ENCODE measurements around the gene ITGA3.

Gene ITGA3

GRCh38 chr17:50109785-50110184 is 53.9 kb downstream of the ITGA3 start:
- DNase-seq (ENCODE audit: low read depth): no peak

DNA sequence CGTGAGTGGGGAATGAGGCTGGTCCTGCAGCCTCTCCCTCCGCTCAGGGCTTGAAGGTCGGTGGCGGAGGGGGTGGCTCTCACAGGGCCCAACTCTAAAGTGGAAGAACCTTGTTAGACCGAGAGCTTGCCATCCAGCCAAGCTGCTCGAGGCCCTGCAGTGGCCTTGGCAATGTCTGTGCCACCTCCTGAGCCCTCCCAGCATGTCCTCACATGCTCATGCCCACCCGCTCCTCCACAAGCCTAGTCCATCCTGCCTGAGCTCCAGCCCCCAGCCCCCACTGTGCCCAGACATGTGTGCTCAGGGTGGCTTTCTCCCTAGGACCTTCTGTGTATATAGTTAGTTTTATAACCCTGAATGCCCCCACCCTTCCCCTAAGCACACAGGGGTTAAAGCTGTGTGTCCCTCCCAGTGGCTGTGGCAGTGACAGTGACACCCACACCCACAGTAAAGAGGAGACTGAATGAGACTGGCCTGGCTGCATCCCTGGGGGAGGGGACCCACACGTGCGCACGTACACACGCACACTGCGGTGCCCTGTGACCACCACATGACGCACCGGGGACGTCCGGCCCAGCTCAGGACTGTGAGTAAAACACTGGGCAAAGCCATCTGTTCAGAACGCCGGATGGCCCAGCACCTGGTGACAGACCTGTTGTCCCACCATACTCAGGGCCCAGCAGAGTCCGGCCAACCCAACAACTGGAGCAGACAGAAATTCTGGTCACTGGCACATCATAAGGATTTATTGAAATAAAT is 54.9 kb downstream of the ITGA3 start:
- no peak for DNase-seq (ENCODE audit: low read depth)

DNA sequence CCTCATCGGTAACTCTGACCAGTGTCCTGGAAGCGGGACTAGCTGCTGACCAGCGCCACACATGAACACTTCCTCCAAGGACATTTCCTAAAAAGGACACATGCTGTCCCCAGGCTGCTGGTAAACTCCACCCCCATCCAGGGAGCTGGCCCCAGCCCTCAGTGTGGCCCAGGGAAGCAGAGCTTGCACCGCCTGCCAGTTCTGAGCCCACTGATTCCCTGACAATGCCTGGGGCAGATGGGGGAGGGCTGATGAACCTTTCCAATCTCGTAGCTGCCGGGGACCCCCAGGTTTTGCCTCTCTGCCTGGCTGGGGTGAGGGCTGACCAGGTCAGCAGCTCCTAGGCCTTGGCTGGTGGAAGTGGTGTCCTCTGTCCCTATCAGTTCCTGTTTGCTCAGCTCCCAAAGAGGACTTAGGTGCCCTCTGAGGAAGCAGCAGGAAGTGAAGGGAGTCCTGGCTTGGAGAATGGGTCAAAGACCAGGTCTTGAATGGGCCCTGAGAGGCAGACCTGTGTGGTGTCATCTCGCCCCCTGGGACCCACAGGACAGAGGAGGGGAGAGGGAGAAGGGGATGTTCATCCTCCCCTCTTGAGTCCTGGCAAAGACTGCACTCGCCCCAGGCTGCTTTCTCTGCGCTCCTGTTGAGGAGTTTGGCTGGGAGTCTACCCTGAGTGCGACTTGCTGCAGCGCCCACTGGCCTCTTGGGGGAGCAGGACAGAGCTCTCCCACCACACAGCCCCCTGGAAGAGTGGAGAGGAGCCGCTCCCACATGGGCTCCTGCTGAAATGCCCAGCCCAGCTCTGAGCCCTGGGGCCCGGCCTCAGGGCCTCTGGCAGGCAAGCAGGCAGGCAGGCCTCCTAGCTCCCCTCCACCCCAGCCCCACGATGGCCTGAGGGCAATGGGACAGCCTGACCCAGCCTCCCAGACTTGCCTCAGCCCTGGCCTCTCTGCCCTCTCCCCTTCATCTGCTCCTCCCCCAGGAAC is 56.1 kb downstream of the ITGA3 start:
- DNase-seq (ENCODE audit: low read depth): no peak

GRCh38 chr17:50112694-50113093 is 56.8 kb downstream of the ITGA3 start:
- DNase-seq (ENCODE audit: low read depth): no peak

DNA sequence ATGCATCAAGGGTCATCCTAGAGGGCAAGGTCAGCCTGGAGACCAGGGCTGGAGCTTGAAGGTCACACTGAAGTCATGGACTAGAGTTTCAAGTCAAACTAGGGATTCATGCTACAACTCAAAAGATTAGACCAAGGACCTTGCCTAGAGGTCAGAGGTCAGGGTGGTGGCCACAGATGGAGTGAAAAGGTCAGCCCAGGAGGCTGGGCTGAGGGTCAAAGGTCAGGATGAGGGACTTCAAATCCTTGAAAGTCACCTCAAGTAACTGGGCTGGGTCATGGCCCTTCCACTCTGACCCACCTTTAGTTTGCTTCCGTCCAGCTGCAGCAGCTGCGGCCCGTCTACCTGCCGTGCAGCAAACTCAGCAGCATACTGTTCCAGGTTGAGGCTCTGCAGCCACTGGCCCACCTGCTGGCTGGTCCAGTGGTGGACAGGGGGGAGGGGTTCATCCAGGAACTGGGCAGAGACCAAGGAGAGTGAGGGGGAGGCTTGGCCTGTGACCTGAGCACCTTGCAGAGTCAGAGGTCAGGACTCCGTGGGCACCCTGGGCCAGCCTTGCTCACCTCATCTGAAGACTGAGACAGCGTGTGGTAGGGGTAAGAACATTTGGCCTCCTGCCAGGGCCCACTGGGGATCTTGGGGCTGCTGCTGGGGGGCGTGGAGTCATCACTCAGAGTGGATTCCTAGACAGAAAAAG is 57.9 kb downstream of the ITGA3 start:
- DNase-seq (ENCODE audit: low read depth): no peak

- no peak for DNase-seq (ENCODE audit: low read depth)
Measured at GRCh38 chr17:50114401-50114800, 58.5 kb downstream of the ITGA3 start.

DNA sequence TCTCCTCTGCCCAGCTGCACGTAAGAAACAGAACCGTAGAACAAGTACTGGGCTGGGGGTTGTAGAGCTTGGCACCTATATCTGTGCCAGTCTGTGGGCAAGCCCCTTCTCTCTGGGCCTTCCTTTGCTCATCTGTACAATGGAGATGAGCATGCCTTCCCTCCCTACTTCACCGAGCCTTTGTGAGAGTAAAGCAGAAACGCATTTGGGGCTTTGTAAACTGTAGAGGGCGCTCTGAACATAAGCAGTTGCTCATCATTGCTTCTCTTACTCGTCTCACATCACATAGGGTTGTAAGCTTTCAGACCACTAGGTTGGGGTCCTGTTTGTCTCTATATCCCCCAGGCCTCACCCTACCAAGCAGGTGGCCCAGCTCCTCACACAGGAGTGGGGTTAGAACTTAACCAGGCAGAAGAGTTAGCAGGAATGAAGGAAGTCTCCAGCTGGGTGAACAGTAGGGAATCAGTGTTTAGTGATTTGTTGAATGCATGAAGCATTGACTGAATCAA is 59.0 kb downstream of the ITGA3 start:
- no peak for DNase-seq (ENCODE audit: low read depth)

DNA sequence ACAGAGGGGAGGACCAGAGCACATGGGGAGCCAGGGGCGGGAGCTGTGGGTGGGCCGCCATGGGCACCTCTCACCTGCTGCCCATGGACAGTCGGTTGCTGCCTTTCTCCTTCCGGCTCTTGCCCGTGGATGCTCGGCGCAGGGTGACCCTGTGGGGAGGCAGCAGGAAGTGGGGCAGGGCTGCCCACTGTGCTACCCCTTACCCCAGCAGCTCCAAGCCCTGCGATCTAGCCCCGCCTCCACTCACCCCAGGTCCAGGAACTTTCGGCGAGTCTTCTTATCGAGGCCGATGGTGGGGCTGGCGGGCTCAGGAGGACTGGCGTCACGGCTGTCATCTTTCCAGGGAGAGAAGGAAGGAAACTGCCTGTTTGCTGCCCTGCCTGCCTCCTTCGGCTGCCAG is 59.8 kb downstream of the ITGA3 start:
- DNase-seq (ENCODE audit: low read depth): no peak

DNA sequence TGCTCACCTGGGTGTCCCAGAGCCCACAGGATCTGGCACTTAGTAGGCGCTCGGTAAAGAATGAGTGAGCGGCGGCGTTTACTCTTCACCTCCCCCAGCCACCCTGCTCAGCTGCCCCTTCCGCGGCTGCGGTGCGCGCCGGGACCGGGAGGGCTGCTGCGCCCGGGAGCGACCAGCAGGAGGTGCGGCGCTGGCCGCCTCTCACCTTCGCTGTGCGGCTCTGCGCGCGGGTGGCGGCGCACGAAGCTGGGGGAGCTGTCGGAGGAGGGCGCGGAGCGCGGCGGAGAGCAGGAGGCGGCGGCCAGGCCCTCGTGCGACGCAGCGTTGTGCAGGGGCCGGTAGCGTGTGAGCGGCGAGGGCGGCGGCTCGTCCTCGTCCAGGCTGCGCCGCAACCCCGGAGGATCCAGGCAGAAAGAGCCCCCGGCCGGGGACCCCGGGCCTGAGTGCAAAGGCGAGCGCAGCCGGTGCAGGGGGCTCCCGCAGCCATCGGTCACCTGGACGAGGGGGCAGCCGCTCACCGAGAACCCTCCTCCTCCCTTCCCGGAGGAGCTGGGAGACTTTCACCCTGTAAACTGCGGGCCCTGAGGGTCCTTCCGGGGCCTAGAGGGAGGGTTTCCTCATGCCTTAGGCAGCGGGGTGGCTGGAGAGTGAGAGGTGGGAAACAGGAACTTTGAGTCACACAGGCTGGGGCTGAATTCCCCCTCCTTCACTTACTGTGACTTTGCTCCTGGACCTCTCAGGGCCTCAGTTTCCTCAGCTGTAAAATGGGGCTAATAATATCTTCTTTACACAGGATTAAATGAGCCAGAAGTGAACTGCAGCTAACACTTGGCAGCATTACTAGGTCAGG is 61.5 kb downstream of the ITGA3 start:
- DNase-seq (ENCODE audit: low read depth): no peak

DNA sequence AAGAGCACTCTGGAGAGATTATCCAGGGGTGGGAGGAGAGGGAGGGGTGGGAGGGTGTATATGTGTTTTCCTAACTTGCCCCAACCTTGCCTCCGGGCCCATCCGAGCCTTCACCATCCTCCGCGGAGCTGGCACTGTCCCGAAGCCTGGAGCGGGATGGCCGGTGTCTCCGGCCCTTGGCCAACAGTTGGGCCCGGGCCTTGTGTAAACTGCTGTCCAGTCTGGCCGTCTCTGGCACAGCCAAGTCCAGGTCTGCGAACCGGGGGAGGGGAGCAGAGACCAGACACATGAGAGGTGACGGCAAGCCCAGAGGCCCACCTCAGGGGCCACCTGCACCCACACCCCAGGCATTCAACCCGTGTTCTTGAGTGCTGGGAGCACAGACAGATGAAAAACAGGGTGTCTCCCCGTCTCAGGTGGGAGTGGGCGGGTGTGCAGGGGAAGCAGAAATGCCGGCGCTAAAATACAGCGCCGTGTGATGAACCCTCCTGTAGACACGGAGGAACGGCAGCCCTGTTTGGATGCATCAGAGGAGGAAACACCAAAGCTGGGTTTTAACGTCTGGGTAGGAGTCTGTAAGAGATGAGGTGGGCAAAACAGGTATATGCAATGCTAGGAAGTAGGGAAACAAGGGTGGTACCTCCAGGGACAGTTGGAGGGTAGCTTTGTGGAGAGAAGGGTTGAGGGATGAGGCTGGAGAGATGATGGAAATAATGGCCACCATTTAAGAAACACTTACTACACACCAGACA is 62.3 kb downstream of the ITGA3 start:
- no peak for DNase-seq (ENCODE audit: low read depth)

GRCh38 chr17:50118828-50119218 is 62.9 kb downstream of the ITGA3 start:
- DNase-seq (ENCODE audit: low read depth): no peak

- no peak for DNase-seq (ENCODE audit: low read depth)
Measured at GRCh38 chr17:50120475-50121253, 64.8 kb downstream of the ITGA3 start.

- DNase-seq (ENCODE audit: low read depth): no peak
Measured at GRCh38 chr17:50122945-50123344, 67.0 kb downstream of the ITGA3 start.

DNA sequence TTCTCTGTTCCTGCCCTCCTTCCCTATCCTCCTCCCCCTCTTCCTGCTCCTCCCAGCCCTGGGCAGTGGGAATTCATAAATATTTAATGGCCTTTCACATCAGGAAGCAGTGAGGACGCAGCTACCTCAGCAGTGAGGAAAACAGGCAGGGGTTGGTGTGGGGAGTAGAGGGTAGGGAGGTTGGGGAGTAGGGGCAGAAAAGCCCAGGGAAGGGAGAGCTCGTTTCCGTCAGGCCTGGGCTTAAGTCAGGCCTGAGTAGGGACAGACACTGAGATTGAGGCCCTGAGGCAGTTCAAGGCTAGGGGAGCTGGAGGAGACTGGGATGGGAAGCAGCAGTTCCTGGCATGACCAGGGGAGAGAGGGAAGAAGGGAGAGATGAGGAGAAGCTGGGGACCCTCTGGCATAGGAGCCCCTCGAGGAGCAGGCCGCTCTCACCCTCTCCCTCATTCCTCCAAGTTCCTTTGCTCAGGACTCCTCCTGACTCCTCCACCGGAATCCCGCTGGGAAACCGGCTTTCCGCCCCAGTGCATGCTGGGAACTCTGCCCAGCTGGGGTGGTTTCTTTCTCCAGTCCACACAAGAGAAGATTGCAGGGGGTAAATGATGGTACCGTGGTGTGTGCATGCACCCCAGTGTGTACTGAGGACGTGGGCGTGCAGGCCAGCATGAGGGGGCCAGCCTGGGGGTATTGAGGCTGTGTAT is 67.9 kb downstream of the ITGA3 start:
- DNase-seq (ENCODE audit: low read depth): no peak

GRCh38 chr17:50125420-50125997 is 69.6 kb downstream of the ITGA3 start:
- no peak for DNase-seq (ENCODE audit: low read depth)

DNA sequence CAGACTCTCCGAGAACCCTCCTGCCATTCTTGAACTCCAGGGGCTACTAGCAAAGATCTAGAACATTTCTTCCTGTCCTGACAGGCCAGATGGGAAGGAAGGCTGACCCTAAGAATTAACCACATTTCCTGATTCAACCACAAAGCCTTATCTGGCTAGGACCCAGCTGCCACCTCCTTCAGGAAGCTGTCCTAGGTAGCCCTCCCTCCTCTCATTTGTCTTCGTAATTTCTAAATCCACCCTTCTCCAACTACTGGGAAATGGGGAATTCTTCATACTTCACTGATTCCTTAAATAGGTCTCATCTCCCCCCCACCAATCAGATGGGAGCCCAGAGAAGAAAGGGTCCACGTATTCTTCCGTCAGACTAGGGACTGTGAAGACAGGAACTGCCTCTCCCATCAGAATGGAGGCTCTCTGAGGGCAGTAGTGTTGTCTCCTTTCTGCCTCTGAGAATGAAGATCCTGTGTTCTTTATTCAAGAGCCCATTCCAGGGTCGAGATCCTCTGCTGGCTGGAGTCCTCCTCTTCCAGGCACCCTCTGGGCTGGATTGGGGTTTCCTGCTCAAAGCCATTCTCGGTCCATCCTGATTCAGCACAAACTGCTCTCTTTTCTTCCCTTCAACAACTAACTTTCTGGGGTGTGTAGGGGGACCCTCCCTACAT is 71.9 kb downstream of the ITGA3 start:
- no peak for DNase-seq (ENCODE audit: low read depth)

DNA sequence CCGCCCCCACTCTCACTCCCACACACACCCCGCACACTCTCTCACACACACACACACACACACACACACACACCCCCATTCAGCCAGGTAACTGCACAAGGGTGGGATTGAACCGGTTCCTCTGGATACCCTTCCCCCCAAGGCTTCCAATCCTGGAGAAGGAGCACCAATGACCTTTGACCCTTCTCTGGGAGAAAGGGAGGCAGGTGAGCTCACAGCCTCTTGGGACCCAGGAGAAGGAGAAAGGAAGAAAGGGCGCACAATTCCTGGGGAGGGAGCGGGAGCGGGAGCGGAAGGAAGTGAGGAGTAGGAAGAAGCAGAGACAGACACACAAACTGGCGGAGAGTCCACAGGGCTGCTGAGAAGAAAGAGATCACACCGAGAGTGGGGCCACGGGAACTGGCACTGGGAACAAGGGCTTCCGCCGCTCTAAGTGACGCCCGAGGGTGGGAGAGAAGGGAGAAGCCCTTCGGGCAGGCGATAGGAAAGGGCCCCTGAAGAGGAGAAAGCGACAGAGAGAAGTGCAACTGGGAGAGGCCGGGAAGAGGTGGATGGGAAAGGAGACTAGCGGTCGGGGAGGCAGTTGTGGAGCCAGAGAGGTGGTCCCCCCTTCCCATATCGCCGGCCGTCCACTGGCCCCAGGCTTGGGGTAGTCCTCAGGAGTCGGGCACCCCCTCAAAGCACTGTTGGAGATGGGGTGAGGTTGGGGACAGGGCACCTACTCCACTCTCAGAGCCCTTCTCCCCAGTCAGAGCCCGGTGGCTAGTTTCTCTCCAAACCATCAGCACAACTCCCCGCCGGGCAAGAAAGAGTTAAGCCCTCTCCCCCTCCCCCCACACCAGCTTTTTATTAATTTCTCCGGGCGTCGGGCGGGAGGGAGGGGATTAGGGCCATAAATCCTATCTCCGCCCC is 72.8 kb downstream of the ITGA3 start:
- DNase-seq (ENCODE audit: low read depth): no peak

Data from HS-5 (cell line).